Activated gamma-delta T cell treated with Interleukin-2 at 50 U/mL for 16 hours (primary cell): ENCODE results near the gene THADA.

ENCODE experiments used
- DNase-seq: peaks from one replicate; pipeline ENCODE4 v3.0.0-alpha.2; 2020

THADA gene

GRCh38 chr2:43228321-43228751 is 367.5 kb downstream of the THADA start:
- DNase-seq = no peak

- DNase-seq = no peak
These were observed 368.0 kb downstream of the THADA start for GRCh38 chr2:43227830-43228281.

GRCh38 chr2:43226955-43227829 is 368.6 kb downstream of the THADA start:
- DNase-seq = peak; percentile 59

- peak; percentile 96 for DNase-seq
These were observed 369.3 kb downstream of the THADA start, which contains the start of gene ZFP36L2 for GRCh38 chr2:43226558-43226954. Gene ZFP36L2, minus strand, starts transcription at chr2:43226606. Its CDS starts 291 bp downstream, at chr2:43226315.

GRCh38 chr2:43225788-43226557 is 369.9 kb downstream of the THADA start:
- DNase-seq = peak; percentile 59

- DNase-seq = peak; percentile 68
These were observed 370.6 kb downstream of the THADA start for GRCh38 chr2:43225093-43225787.

- DNase-seq = peak; percentile 43
These were observed 371.2 kb downstream of the THADA start for GRCh38 chr2:43224571-43225092.

- peak; percentile 77 for DNase-seq
These were observed 371.7 kb downstream of the THADA start for GRCh38 chr2:43224131-43224570.

- no peak for DNase-seq
These were observed 372.3 kb downstream of the THADA start for GRCh38 chr2:43223521-43224001.

- no peak for DNase-seq
These were observed 373.1 kb downstream of the THADA start for GRCh38 chr2:43222475-43223309.

GRCh38 chr2:43221763-43222474 is 373.9 kb downstream of the THADA start:
- peak; percentile 44 for DNase-seq

- DNase-seq = peak; percentile 38
These were observed 374.6 kb downstream of the THADA start for GRCh38 chr2:43221124-43221762.

- no peak for DNase-seq
These were observed 375.1 kb downstream of the THADA start for GRCh38 chr2:43220760-43221123.

GRCh38 chr2:43220229-43220751 is 375.5 kb downstream of the THADA start:
- DNase-seq = no peak

GRCh38 chr2:43219383-43220228 is 376.2 kb downstream of the THADA start:
- peak; percentile 82 for DNase-seq

- DNase-seq = peak; percentile 86
These were observed 377.0 kb downstream of the THADA start for GRCh38 chr2:43218702-43219382.

- no peak for DNase-seq
These were observed 377.6 kb downstream of the THADA start for GRCh38 chr2:43218155-43218701.
